ENCODE data around the gene CGB5.
"Not testable (repeated sequence)": the region's sequence is repeated elsewhere in the genome, so short reads cannot be mapped to it uniquely, and the experiment has no call there.

The CGB5 gene

DNA sequence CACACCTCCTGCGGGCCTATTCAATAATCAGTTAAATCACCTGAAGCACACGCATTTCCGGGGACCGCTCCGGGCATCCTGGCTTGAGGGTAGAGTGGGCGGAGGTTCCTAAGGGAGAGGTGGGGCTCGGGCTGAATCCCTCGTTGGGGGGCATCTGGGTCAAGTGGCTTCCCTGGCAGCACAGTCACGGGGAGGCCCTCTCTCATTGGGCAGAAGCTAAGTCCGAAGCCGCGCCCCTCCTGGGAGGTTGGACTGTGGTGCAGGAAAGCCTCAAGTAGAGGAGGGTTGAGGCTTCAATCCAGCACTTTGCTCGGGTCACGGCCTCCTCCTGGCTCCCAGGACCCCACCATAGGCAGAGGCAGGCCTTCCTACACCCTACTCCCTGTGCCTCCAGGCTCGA lies at the start of gene CGB5:
CGB5 (plus strand) TSS at position 301 of the 400 bp plus-strand sequence. CDS start 362 bp downstream, outside the sequence.
- DNase-seq; intact Hi-C loops (cut with DNase I): not testable (repeated sequence)

DNA sequence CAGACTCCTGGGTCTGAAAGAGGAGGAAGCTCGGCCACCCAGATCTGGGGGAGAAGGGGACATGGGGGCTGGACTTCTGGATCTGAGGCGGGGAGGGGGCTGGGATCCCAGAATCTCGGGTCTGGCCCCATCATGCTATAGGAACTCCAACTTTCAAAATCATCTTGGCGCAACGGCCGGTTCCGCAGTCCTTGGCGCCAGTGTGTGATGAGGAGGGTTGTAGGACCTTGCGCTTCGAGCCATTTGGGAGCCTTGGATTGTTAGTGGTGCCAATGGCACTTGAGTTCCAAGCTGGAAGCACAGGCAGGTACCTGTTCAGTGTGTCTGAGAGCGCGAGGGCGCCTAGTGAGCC lies 49.6 kb upstream of the CGB5 start:
- peak in 5 of 42 donors; percentile 12 to 36 (median 22) for DNase-seq
- intact Hi-C loops (cut with DNase I) = no loop called here

DNA sequence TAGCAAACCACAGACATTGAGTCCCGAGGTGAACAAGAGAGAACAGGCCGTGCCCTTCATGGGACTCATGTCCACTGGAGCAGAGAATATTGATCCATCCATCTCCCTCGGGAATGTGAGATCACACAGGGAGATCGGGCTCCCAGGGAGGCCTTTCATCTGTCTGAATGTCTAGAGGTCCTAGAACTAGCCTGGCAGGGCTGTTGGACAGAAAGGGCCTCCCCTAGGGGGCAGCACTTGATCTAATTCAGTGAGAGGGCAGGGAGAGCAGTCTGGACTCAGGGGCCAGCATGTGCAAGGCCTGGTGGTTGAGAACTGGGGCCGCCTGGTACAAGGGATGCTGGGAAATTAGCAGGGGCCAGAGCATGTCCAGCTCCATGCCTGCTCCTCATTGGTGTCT lies 45.7 kb upstream of the CGB5 start:
- intact Hi-C loops (cut with DNase I) = no loop called here
- peak in 13 of 42 donors; percentile 18 to 50 (median 39) for DNase-seq

DNA sequence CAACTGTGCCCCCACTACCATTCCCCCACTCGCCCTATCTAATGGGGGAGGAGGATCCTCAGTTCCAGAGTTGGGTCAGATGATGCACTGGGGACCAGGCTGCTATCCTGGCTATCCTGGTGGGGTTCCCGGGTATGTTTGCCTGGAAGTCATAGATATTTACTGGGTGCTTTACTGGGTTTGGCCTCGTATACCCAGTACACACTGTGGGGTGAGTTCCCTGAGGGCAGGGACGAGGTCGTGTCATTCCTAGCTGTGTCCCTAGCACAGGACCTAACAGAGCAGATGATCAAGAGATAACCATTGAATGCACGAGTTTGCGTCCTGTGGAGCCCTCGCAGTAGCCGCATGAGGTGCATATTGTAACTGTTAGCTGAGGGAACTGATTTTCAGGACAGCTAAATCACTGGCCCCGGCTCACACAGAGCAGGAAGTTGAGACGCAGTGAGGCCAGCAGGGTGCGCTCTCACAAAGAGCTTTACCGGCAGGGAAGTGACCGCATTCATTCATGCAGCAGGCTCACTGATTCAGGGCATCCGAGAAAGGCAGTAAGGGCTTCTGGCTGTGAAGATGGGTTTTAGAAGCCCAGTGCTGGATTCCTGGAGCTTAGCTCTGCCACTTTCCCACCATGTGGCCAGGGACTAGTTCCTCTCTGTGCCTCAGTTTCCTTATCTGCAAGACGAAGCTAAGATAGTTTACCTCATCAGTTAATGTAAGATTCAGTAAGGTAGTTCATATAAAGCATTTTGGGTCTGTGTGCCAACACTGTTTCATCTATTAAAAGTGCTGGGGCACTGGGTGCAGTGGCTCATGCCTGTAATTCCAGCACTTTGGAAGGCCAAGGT lies 43.9 kb upstream of the CGB5 start:
- peak in 35 of 42 donors; percentile 12 to 71 (median 49) for DNase-seq
- intact Hi-C loops (cut with DNase I) = no loop called here

DNA sequence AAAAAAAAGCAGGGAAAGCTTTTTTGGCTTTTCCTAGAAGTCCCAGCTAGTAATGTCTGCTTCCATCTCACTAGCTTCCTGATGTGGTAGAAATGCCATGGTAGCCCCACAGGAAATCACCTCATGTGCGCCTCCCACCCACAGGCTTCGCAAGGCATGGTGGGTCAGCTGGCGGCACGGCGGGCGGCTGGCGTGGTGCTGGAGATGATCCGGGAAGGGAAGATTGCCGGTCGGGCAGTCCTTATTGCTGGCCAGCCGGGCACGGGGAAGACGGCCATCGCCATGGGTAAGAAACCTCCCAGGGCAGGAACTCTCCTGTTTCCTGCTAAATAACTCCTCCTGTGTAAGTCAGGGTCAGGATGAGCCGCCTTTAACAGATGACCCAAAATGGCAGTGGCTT lies 39.5 kb upstream of the CGB5 start:
- no peak for DNase-seq
- intact Hi-C loops (cut with DNase I) = no loop called here

DNA sequence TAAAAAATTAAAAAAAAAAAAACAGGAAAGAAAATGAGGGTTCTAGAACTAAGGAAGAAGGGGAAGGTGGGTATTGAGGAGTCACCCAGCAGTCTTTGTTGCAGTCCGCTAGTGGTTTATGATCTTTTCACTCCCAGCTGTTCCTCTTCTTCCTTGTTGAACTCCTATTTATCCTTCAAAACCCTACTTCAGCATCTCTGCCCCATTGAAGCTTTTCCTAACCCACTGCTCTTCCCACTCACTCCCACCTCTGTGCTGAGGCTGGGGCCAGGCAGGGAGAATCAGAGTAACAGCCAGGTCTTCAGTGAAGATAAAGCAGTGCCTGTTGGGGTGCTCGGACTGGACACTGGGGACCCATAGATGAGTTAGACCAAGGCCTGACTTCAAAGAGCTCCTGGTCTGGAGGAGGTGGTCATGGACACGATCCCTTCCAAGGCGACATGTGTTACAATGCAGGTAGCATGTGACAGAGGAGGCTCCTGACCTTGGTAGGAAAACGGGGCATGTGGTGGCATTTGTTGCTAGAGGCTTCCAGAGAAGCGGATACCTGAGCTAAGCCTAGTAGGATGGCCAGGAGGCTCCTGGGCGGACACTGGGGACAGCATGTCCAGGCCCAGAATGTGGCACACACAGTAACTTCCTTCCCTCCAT lies 38.6 kb upstream of the CGB5 start:
- DNase-seq = no peak
- intact Hi-C loops (cut with DNase I) = no loop called here

DNA sequence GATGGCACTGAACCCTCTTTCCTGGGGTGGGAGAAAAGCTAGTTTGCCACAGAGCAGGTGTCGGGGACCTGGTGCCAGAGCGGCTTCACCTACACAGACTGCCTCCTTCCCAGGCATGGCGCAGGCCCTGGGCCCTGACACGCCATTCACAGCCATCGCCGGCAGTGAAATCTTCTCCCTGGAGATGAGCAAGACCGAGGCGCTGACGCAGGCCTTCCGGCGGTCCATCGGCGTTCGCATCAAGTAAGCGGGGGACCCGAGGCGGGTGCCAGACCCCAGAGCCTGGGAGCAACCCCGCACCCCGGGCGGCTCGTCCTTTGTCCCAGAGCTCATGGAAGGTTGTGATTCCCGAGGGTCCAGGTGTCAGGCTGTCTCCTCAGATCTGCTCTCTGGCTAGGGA lies 36.7 kb upstream of the CGB5 start:
- intact Hi-C loops (cut with DNase I) = no loop called here
- no peak for DNase-seq

DNA sequence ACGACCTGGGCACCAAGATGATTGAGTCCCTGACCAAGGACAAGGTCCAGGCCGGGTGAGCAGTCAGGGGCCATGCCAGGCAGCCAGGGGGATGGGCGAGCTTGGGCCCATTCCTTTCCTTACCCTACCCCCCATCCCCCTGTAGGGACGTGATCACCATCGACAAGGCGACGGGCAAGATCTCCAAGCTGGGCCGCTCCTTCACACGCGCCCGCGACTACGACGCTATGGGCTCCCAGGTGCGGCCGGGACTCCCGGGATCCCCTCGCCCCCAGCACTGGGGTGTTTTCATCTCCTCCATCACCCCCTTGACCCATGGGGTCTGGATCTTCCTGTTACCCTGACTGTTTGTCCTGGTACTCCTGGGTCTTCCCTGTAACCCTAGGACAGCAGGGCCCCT lies 33.8 kb upstream of the CGB5 start:
- DNase-seq = no peak
- intact Hi-C loops (cut with DNase I) = no loop called here

DNA sequence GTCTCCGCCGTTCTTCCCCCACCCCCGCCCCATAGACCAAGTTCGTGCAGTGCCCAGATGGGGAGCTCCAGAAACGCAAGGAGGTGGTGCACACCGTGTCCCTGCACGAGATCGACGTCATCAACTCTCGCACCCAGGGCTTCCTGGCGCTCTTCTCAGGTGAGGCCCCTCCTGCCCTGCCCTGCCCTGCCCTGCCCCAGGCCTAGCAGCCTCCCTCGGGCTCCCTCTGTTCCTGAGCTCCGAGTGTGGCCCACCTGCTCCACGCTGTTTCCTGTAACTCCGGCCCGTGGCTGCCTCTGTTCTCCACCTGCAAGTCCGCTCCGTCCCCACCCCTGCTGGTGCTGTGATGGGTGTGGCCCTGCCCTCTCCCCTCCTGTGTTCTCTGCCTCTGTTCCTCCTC lies 33.2 kb upstream of the CGB5 start:
- intact Hi-C loops (cut with DNase I) = no loop called here
- DNase-seq = no peak

DNA sequence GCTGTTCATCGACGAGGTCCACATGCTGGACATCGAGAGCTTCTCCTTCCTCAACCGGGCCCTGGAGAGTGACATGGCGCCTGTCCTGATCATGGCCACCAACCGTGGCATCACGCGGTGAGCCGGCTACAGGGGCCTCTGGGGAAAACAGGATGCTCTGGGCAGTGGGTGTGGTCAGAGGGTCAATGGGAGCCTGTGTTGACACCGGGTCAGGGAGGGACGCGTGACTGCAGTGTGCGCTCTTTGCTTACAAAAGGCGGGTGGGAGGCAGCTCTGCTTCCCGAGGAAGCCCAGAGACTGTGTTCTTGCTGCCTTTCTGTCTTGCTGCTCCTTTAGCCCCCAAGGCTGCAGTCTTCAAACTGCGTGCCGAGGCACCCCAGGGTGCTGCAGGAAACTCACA lies 32.5 kb upstream of the CGB5 start:
- no peak for DNase-seq
- intact Hi-C loops (cut with DNase I) = no loop called here

DNA sequence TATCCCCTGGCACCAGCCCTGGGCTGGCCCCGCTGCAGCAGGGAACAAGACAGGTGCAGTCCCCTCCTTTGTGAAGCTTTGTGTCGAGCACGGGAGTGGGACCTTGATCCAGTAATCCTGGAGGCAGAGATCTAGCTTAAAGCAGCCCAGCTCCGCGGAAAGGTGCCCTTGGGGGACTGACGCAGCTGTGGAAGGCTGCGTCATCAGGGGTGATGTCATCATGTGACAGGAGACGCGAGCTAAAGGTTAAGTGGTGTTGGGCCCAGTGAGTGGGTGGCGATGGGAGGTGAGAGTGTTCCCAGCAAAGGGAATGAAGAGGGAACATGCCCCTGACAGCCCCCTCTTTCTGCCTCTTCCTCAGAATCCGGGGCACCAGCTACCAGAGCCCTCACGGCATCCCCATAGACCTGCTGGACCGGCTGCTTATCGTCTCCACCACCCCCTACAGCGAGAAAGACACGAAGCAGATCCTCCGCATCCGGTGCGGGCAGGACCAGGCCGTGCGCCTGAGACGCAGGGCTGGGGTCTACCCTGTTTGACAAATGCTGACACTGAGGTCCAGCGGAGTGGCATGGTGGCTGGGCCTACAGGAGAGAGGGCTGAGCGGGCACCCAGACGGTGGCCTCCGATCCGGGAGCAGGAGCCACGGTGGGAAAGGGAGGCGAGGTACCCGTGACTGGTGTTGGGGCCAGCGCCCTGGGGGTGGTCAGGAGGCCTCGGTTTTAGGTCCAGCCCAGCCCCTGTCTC lies 29.4 kb upstream of the CGB5 start:
- no peak for DNase-seq
- intact Hi-C loops (cut with DNase I) = no loop called here

DNA sequence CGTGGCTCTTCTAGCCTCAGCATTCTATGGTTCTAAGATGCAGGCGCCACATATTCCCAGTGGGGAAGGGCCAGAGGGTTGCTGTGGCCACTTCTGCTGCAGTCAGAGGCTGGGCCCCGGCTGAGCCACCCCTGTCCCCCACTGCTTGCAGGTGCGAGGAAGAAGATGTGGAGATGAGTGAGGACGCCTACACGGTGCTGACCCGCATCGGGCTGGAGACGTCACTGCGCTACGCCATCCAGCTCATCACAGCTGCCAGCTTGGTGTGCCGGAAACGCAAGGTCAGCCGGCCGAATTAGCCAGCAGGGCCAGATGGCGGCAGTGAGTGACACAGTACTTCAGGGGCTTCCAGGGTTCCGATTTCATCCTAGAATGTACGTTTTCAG lies 28.8 kb upstream of the CGB5 start:
- DNase-seq = no peak
- intact Hi-C loops (cut with DNase I) = no loop called here

DNA sequence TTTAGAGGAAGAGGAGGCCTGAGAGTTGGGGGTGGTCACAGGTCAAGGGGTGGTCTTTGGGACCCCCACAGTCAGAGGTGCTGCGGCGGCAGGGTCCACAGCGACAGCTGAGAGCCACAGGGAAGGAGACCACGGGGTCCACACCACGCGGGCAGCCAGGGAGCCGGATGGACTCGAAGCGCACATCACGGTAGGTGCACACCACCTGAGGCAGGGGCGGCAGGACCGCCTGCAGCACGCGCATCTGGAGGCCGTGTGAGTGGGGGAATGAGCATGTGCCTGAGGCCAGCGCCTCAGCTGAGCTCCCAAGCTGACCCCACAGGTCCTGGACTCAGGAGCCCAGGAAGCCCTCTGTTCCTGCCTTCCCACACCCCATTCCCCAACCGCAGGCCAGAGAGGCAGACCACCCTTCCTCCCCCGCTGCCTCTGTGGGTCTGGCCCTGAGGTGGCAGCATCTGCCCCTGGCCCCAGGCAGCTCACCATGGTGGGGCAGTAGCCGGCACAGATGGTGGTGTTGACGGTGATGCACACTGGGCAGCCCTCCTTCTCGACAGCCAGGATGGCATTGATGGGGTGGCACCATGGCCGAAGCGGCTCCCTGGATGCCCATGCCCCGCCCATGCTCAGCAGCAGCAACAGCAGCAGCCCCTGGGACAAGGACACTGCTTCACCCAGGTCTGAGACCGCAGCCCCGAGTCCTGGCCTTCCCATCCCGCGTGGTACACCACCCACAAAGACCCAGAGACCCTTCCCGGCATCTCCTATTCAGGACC lies 27.4 kb upstream of the CGB5 start:
- intact Hi-C loops (cut with DNase I) = no loop called here
- no peak for DNase-seq

DNA sequence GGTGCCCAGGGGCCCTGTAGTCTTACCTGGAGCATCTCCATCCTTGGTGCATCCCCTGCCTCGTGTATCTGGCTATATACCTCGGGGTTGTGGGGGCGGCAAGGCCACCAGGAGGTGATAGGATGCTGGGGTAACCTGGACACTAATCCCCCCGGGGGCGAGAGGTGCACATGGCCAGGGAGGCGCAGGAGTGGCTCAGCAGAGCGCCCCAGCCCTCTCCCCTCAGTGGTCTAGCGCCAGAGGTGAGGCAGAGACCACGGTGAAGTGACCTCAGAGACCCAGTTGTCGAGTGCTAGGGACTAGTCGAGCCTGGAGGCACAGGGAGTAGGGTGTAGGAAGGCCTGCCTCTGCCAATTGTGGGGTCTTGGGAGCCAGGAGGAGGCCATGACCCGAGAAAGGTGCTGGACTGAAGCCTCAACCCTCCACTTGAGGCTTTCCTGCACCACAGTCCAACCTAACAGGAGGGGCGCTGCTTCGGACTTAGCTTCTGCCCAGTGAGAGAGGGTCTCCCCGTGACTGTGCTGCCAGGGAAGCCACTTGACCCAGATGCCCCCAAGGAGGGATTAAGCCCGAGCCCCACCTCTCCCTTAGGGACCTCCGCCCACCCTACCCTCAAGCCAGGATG lies 26.5 kb upstream of the CGB5 start, which contains the start of gene LHB:
LHB (minus strand) TSS at position 51 of the 625 bp plus-strand sequence; CDS start at position 41, 10 bp downstream.
- no peak for DNase-seq
- intact Hi-C loops (cut with DNase I) = no loop called here

DNA sequence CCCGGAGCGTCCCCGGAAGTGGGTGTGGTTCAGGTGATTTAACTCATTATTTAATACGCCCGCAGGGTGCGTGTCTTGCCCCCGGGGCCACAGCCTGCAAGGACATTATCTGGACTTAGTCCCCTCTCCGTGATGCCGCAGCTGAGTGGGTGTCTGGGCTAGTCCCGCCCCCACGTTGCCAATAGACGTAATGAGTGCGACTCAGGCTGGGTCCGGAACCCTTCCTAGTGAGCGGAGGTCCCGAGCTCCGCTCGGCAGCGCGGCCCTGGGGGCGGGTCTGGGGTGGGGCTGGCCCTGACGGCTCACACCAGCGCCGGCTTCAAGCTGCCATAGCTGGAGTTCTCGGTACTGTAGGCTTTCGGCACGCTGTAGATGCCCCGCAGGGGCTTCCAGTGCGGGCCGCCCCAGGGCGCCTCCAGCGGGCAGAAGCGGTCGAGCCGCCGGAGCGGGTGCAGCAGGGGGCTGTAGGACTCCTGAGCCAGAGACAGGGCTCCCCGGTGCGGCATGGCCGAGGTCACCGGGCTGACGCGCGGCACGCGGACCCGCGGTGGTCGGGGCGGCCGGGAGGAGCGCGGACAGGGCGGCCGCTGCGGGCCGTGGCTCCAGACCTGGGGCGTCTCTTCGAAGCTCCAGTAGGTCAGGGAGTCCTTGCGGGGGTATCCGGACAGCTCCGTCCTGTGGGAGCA lies 25.8 kb upstream of the CGB5 start:
- intact Hi-C loops (cut with DNase I) = no loop called here
- peak in 29 of 42 donors; percentile 8 to 62 (median 25) for DNase-seq

DNA sequence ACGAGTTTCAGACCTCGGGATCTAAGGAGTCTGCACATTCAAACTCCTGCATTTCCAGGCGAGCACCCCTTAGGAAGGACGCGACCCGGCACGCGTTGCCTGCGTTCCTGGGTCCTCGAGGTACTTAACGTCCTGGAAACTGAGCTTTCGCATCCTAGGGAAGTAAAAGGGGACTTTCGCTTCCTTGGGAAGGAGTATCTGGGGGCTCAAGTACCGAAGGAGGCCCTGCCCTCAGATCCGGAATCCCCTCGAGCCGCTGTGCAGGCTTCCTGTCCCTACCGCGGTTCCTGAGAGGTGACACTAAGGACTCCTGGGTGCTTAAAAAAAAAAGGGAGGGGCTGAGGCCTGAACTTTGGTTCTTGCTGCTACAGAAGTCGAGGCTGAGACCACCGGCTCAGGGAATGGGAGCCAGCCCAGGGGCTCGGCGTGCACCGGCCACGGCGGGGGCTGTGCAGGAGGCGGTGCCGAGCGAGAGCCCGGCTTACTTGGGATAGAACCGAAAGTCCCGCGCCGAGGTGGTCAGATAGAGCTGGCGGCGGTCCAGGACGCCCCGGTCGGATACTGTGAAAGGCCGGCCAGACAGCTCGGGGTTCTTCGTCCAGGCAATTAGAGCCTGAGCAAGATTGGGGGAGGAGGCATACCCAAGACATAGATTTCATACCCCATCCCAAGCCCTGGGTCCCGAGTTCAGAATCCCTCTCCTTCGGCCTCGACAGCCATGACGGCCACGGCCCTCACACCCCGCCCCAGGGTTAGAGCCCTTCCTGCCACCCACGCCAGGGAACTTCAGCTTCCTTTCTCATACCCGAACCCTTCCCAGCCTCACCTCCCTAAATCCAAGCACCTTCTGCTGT lies 25.0 kb upstream of the CGB5 start:
- peak in 1 of 42 donors; percentile 33 for DNase-seq
- intact Hi-C loops (cut with DNase I) = not testable (repeated sequence)

DNA sequence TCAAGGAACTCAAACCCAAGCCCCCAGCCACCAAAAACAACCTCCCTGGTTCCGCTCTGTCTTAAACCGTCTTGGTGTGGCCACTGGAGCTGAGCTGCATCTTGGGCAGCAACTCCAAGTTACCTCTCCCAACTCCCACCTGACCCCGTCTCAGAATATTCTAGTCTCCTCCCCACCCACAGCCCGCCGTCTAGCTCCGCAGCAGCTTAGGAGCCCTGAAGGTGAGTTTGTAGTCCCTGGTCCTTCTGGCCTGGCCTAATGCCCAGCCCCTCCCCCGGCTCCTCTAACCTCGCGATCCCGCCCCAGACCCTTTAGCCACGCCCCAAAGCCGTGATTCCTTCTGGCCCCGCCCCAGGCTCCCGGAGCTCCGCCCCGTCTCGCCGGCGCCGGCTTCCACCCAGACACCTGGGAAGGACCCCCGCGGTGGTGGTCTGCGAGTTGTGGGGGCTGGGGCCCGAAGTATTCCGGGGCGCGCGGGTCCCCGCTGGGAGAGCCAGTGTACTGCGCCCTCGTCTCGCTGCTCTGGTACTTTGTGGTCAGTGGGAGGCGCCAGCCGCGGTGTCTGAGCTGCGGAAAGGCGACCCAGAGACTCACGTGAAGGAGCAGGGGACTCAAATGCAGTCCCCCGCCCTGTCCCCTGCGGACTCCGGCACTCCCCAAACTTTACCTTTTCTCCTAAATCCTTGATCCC lies 24.3 kb upstream of the CGB5 start:
- intact Hi-C loops (cut with DNase I) = no loop called here
- peak in 28 of 42 donors; percentile 11 to 62 (median 32) for DNase-seq

Data from head of caudate nucleus (tissue), 42 donors.